Activated CD4-positive, alpha-beta T cell treated with anti-CD3 and anti-CD28 coated beads, Interleukin-10, Interleukin-2, amounts not matched to agents 100 ng/mL and 50 ng/mL, durations not matched to agents 16 hours and 8 hours (primary cell): Measurements from ENCODE around the gene SLFN13.
"Not testable (repeated sequence)": the region's sequence is repeated elsewhere in the genome, so short reads cannot be mapped to it uniquely, and the experiment has no call there.

Experiments used
- DNase-seq: peaks from one replicate; pipeline ENCODE4 v3.0.0-alpha.2; 2020

Gene SLFN13

GRCh38 chr17:35432176-35433074 lies 16.1 kb downstream of the SLFN13 start, which contains the start of gene SLFN12:
Gene SLFN12, minus strand, starts transcription at chr17:35432500. Its CDS starts 9,472 bp downstream, at chr17:35423028.
- DNase-seq: peak; percentile 81

GRCh38 chr17:35429702-35430101 lies 18.9 kb downstream of the SLFN13 start:
- DNase-seq: no peak

- DNase-seq: peak; percentile 10
Observed at GRCh38 chr17:35428229-35428628, 20.3 kb downstream of the SLFN13 start.

GRCh38 chr17:35423761-35424160 lies 24.8 kb downstream of the SLFN13 start:
- no peak for DNase-seq

GRCh38 chr17:35421069-35421468 lies 27.5 kb downstream of the SLFN13 start:
- not testable (repeated sequence) for DNase-seq

GRCh38 chr17:35416659-35417058 lies 31.9 kb downstream of the SLFN13 start:
- no peak for DNase-seq

GRCh38 chr17:35414707-35415106 lies 33.9 kb downstream of the SLFN13 start:
- not testable (repeated sequence) for DNase-seq

GRCh38 chr17:35414247-35414646 lies 34.3 kb downstream of the SLFN13 start:
- DNase-seq: no peak

- DNase-seq: no peak
Observed at GRCh38 chr17:35407531-35407930, 41.0 kb downstream of the SLFN13 start.

GRCh38 chr17:35406568-35406967 lies 42.0 kb downstream of the SLFN13 start:
- DNase-seq: no peak

GRCh38 chr17:35404360-35404759 lies 44.2 kb downstream of the SLFN13 start:
- peak; percentile 10 for DNase-seq

GRCh38 chr17:35393783-35394182 lies 54.8 kb downstream of the SLFN13 start:
- not testable (repeated sequence) for DNase-seq

- DNase-seq: no peak
Observed at GRCh38 chr17:35390663-35391062, 57.9 kb downstream of the SLFN13 start.

GRCh38 chr17:35390156-35390555 lies 58.4 kb downstream of the SLFN13 start:
- DNase-seq: no peak

GRCh38 chr17:35387496-35387895 lies 61.1 kb downstream of the SLFN13 start:
- no peak for DNase-seq
